Myocyte (in vitro differentiated cells): Measurements from ENCODE around the gene AKR1C2. TPM values are rescaled to one million over a fixed set of nuclear protein-coding genes. Genes with fewer than 3 reads are reported as not detected.

ENCODE experiments used
- total RNA-seq: library from RNA; depleted of rRNA; stranded (reverse); fragments of >200 nt; gene quantifications from 2 replicates; pipeline ENCODE4 v1.2.3, GENCODE V29; 2014

AKR1C2 gene
- total RNA-seq, 1 donor from 2014 or later, result 33.3 TPM

Other genes starting within 250 kb of the AKR1C2 start
- not detected in 2 replicates for gene AKR1E2, start 177.7 kb downstream of the AKR1C2 start, total RNA-seq
- gene AKR1C1, start 40.4 kb downstream of the AKR1C2 start, total RNA-seq, result 38.1 and 60.1 TPM in 2 replicates
- gene AKR1C3, start 90.6 kb upstream of the AKR1C2 start, total RNA-seq, result 65.8 and 91.3 TPM in 2 replicates
- not detected in 2 replicates for gene AKR1C8, start 181.3 kb upstream of the AKR1C2 start, total RNA-seq
- gene AKR1C4, start 193.0 kb upstream of the AKR1C2 start, total RNA-seq, result not detected in 2 replicates